Fibroblast of the aortic adventitia (primary cell): Measurements from ENCODE around the gene FN1. TPM values are rescaled to one million over a fixed set of nuclear protein-coding genes. Genes with fewer than 3 reads are reported as not detected.

Experiments
- DNase-seq: peaks from one replicate; pipeline ENCODE4 v3.0.0-alpha.2; 2010; ENCODE audit warnings: low read depth
- H3K4me3 ChIP-seq: 2 replicates; pipeline ENCODE4 v1.5.1; 2011; ENCODE audit warnings: low read depth, mild to moderate bottlenecking, control low read depth, low read length, moderate library complexity
- CTCF ChIP-seq: IDR thresholded peaks from 2 replicates; pipeline ENCODE4 v1.5.1; 2011; ENCODE audit warnings: mild to moderate bottlenecking, low read length, control low read depth, inconsistent platforms; ENCODE audit not compliant: insufficient read depth
- total RNA-seq: library from RNA; depleted of rRNA; stranded (reverse); fragments of >200 nt; gene quantifications from 2 replicates; pipeline ENCODE4 v1.2.3, GENCODE V29; 2012; ENCODE audit warnings: low replicate concordance

Gene FN1
- total RNA-seq, 1 donor, result 7,235 TPM

GRCh38 chr2:215418064-215418963 is 17.6 kb downstream of the FN1 start:
- H3K4me3 ChIP-seq, result no peak overlapping the region
- DNase-seq, result no peak
- TF ChIP-seq CTCF, result no peak

DNA sequence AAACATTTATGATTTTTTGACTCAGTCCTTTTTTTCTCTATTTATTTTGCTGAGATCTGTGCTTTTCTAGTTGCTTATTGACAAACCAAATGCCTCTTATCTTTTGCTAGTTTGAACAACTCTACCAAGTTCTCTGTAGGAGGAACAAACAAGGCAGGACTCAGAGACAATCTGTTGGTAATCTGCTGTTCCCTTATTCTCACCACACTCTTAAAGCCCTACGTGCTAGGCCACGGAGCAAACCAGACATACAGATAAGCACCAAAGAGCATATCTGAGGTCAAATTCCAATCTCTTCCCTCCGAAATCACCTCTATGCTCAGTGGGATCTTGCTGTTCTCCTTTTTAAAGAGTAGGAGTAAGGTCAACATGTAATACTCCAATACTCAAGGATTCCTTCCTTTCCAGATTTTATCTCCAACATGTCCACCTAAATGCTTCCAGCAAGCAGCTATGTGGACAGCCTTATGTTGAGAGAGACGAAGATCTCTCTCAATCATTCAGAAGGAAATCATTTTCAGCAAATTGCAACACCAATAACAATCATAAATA is 18.4 kb downstream of the FN1 start:
- no peak for TF ChIP-seq CTCF
- peak overlapping the region; percentile 41 for H3K4me3 ChIP-seq
- DNase-seq, result no peak

DNA sequence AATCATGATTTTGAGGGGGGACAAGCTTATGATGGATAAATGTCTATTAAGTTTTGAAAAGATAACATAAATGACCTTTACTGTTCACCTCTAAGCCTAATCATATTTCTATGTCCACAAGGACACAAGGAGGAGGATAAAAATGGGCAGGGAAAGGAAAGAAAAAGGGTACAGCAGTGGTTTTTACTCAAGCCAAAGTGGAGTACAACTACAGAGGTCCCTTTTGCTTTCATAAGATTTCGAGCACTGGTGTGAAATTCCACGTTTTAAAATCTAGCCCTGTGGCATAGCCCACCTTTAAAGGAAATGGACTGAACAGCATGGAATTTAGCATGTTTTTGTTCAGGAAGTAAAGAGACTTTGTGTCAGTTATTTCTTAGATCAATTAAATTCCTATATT is 19.2 kb downstream of the FN1 start:
- no peak overlapping the region for H3K4me3 ChIP-seq
- no peak for TF ChIP-seq CTCF
- DNase-seq, result no peak

- no peak overlapping the region for H3K4me3 ChIP-seq
- no peak for DNase-seq
- TF ChIP-seq CTCF, result no peak
Measured at GRCh38 chr2:215415820-215416577, 19.9 kb downstream of the FN1 start.

- DNase-seq, result no peak
- TF ChIP-seq CTCF, result no peak
- no peak overlapping the region for H3K4me3 ChIP-seq
Measured at GRCh38 chr2:215415218-215415617, 20.6 kb downstream of the FN1 start.

- DNase-seq, result no peak
- H3K4me3 ChIP-seq, result no peak overlapping the region
- TF ChIP-seq CTCF, result no peak
Measured at GRCh38 chr2:215414674-215415073, 21.2 kb downstream of the FN1 start.
